HepG2 (cell line): ENCODE results near the gene ATP2B3. TPM values are rescaled to one million over a fixed set of nuclear protein-coding genes. Genes with fewer than 3 reads are reported as not detected.

Experiments used
- CC2D1A ChIP-seq: sonication (generic); formaldehyde crosslinking; IDR thresholded peaks from 2 replicates; pipeline ENCODE4 v1.8.1; 2023; ENCODE audit warnings: mild to moderate bottlenecking, missing genetic modification reagents
- DZIP1 ChIP-seq: sonication (generic); formaldehyde crosslinking; IDR thresholded peaks from 2 replicates; pipeline ENCODE4 v1.5.0; 2020; ENCODE audit warnings: mild to moderate bottlenecking, missing genetic modification reagents
- ISX ChIP-seq: sonication (generic); formaldehyde crosslinking; conservative IDR thresholded peaks from 2 replicates; pipeline ENCODE4 v1.5.0; 2020; ENCODE audit warnings: missing genetic modification reagents
- KLF15 ChIP-seq: sonication (generic); formaldehyde crosslinking; IDR thresholded peaks from 2 replicates; pipeline ENCODE4 v1.8.1; 2023; ENCODE audit warnings: borderline replicate concordance, mild to moderate bottlenecking, inconsistent platforms, missing genetic modification reagents, mixed read lengths
- NCOR1 ChIP-seq: fragments of 200-600 bp; sonication (generic); IDR thresholded peaks from 2 replicates; pipeline ENCODE4 v1.7.0; 2017; ENCODE audit warnings: antibody characterized with exemption, low read length, borderline replicate concordance
- RBFOX2 ChIP-seq: fragments of 200-400 bp; formaldehyde crosslinking; IDR thresholded peaks from 2 replicates; pipeline ENCODE4 v1.6.1; 2017; ENCODE audit warnings: low read depth, mild to moderate bottlenecking, low read length
- SUZ12 ChIP-seq: fragments of 150-350 bp; IDR thresholded peaks from 2 replicates; pipeline ENCODE4 v1.6.1; 2014; ENCODE audit warnings: low read depth, low read length
- U2AF2 ChIP-seq: fragments of 200-400 bp; formaldehyde crosslinking; IDR thresholded peaks from 2 replicates; pipeline ENCODE4 v1.6.1; 2017; ENCODE audit warnings: low read depth, mild to moderate bottlenecking, low read length
- ZBTB21 ChIP-seq: sonication (generic); formaldehyde crosslinking; IDR thresholded peaks from 2 replicates; pipeline ENCODE4 v1.4.0; 2020; ENCODE audit warnings: missing genetic modification reagents
- ZHX1 ChIP-seq: sonication (generic); formaldehyde crosslinking; IDR thresholded peaks from 2 replicates; pipeline ENCODE4 v1.8.1; 2022; ENCODE audit warnings: low read depth, mild to moderate bottlenecking, missing genetic modification reagents
- ZMAT5 ChIP-seq: sonication (generic); formaldehyde crosslinking; IDR thresholded peaks from 2 replicates; pipeline ENCODE4 v1.5.0; 2020; ENCODE audit warnings: mild to moderate bottlenecking, low read depth, missing genetic modification reagents, borderline replicate concordance
- ZNF296 ChIP-seq: sonication (generic); formaldehyde crosslinking; conservative IDR thresholded peaks from 2 replicates; pipeline ENCODE4 v1.5.0; 2020; ENCODE audit warnings: mild to moderate bottlenecking, missing genetic modification reagents
- polyA plus RNA-seq, 8 experiments: library from polyadenylated mRNA; depleted of rRNA in 3 of 8; stranded (reverse) in 7 of 8; unstranded in 1 of 8; fragments of >200 nt; fragmentation: Illumina TruSeq in 4 of 8; extraction: Trizol in 4 of 8; gene quantifications; 2 replicates each; pipeline versions ENCODE4 v1.2.1 to v1.2.3, GENCODE V29; 2011 to 2016; ENCODE audit warnings: low read depth in 4 of 8, missing spikeins in 1 of 8, mixed read lengths in 1 of 8; ENCODE audit not compliant: insufficient read depth in 1 of 8
- total RNA-seq, 5 experiments: library from RNA; depleted of rRNA; stranded (reverse); fragments of >200 nt; fragmentation: Illumina TruSeq; extraction: Trizol; gene quantifications; 2 replicates each; pipeline ENCODE4 v1.2.3, GENCODE V29; 2016; ENCODE audit warnings: low read depth in 1 of 5
- TF ChIP-seq, protein P1 (sequence below): sonication (generic); formaldehyde crosslinking; IDR thresholded peaks from 2 replicates; pipeline ENCODE4 v1.5.0; 2020; ENCODE audit warnings: missing genetic modification reagents
- TF ChIP-seq, protein P2 (sequence below): sonication (generic); formaldehyde crosslinking; IDR thresholded peaks from 2 replicates; pipeline ENCODE4 v1.8.0; 2022; ENCODE audit warnings: mild to moderate bottlenecking, missing genetic modification reagents; ENCODE audit not compliant: insufficient replicate concordance
- TF ChIP-seq, protein P3 (sequence below): sonication (generic); formaldehyde crosslinking; IDR thresholded peaks from 2 replicates; pipeline ENCODE4 v1.4.0; 2020; ENCODE audit warnings: missing genetic modification reagents, mild to moderate bottlenecking, borderline replicate concordance

Gene ATP2B3
- total and polyA plus RNA-seq, 2 of the 13 experiments (the other 11 are each of a cell fraction or from before 2014, with no cell fraction given), result not detected

DNA sequence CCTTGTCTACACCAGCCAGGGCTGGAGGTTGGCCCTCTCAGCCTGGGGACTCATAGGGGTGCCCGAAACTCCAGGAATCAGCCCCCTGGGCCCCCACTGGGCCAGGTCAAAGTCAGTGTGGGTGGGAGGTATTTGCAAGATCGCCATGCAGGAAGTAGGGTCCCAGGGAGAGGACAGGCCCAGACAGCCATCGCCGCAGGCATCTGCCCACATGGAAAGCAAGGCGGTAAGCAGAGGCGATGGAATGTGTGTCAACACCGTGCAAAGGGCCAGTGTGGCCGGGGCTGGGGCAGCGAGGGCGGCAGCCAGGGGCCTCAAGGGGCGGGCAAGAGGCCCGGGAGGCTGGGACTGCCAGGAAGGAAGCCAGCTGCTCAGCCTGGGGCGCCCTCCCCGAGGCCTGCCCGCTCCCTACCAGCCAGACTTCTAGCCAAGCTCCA is 110.3 kb downstream of the ATP2B3 start (continued):
- TF ChIP-seq DZIP1 (CRISPR knock-in tag) (no peak), ZHX1 (CRISPR knock-in tag) (peak; percentile 74; the same call in 1 of the 2 replicates), ZNF296 (CRISPR knock-in tag) (no peak; the same call in 1 of the 2 replicates), RBFOX2 (peak; percentile 78), ZBTB21 (CRISPR knock-in tag) (no peak; the same call in 1 of the 2 replicates), ISX (CRISPR knock-in tag) (no peak), NCOR1 (no peak), KLF15 (CRISPR knock-in tag) (no peak), CC2D1A (CRISPR knock-in tag) (no peak), ZMAT5 (CRISPR knock-in tag) (no peak), SUZ12 (no peak), U2AF2 (no peak)
- TF ChIP-seq, protein P1, sequence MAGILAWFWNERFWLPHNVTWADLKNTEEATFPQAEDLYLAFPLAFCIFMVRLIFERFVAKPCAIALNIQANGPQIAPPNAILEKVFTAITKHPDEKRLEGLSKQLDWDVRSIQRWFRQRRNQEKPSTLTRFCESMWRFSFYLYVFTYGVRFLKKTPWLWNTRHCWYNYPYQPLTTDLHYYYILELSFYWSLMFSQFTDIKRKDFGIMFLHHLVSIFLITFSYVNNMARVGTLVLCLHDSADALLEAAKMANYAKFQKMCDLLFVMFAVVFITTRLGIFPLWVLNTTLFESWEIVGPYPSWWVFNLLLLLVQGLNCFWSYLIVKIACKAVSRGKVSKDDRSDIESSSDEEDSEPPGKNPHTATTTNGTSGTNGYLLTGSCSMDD, result no peak
- TF ChIP-seq, protein P2, sequence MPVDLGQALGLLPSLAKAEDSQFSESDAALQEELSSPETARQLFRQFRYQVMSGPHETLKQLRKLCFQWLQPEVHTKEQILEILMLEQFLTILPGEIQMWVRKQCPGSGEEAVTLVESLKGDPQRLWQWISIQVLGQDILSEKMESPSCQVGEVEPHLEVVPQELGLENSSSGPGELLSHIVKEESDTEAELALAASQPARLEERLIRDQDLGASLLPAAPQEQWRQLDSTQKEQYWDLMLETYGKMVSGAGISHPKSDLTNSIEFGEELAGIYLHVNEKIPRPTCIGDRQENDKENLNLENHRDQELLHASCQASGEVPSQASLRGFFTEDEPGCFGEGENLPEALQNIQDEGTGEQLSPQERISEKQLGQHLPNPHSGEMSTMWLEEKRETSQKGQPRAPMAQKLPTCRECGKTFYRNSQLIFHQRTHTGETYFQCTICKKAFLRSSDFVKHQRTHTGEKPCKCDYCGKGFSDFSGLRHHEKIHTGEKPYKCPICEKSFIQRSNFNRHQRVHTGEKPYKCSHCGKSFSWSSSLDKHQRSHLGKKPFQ, result no peak
- TF ChIP-seq, protein P3, sequence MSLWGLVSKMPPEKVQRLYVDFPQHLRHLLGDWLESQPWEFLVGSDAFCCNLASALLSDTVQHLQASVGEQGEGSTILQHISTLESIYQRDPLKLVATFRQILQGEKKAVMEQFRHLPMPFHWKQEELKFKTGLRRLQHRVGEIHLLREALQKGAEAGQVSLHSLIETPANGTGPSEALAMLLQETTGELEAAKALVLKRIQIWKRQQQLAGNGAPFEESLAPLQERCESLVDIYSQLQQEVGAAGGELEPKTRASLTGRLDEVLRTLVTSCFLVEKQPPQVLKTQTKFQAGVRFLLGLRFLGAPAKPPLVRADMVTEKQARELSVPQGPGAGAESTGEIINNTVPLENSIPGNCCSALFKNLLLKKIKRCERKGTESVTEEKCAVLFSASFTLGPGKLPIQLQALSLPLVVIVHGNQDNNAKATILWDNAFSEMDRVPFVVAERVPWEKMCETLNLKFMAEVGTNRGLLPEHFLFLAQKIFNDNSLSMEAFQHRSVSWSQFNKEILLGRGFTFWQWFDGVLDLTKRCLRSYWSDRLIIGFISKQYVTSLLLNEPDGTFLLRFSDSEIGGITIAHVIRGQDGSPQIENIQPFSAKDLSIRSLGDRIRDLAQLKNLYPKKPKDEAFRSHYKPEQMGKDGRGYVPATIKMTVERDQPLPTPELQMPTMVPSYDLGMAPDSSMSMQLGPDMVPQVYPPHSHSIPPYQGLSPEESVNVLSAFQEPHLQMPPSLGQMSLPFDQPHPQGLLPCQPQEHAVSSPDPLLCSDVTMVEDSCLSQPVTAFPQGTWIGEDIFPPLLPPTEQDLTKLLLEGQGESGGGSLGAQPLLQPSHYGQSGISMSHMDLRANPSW, result 0 out of 2 replicates have a peak, but pooled peaks have one; percentile 39
